Tibial nerve (tissue), 4 donors: ENCODE data around the gene MT1H.

Experiments used
- CTCF ChIP-seq, 5 experiments: fragments of 200-600 bp in 3 of 5; fragments of 450-650 bp in 2 of 5; sonication (generic) in 3 of 5; IDR thresholded peaks; one replicate each; pipeline ENCODE4 v1.5.1; 2016 to 2019; ENCODE audit warnings: antibody characterized with exemption in 5 of 5, mild to moderate bottlenecking in 3 of 5, moderate library complexity in 2 of 5
- EP300 ChIP-seq, 2 donors: sonication (generic); formaldehyde crosslinking; IDR thresholded peaks; one replicate each; pipeline ENCODE4 v1.6.1; 2017; ENCODE audit warnings: antibody characterized with exemption in 2 of 2, mild to moderate bottlenecking in 1 of 2
- POLR2A ChIP-seq, 2 donors: fragments of 450-650 bp; IDR thresholded peaks; one replicate each; pipeline ENCODE4 v1.6.1; 2017; ENCODE audit warnings: antibody characterized with exemption in 2 of 2, mild to moderate bottlenecking in 2 of 2, moderate library complexity in 2 of 2

- TF ChIP-seq CTCF (IDR thresholded peaks at IDR 0.05) (no peak), POLR2A (IDR thresholded peaks at IDR 0.05) (no peak), EP300 (IDR thresholded peaks at IDR 0.05) (no peak)
These were observed 13.2 kb downstream of the MT1H start for GRCh38 chr16:56682703-56683397.
